Measurements from ENCODE around the gene MAP4K4. TPM values are rescaled to one million over a fixed set of nuclear protein-coding genes. Genes with fewer than 3 reads are reported as not detected.

The MAP4K4 gene
- total and polyA plus RNA-seq, 2 of the 13 experiments (the other 11 are each of a cell fraction or from before 2014, with no cell fraction given), result 105 to 264 TPM

- TF ChIP-seq ARID5B (CRISPR knock-in tag; IDR thresholded peaks at IDR 0.05) (peak; percentile 52), ZNF224 (CRISPR knock-in tag; IDR thresholded peaks at IDR 0.05) (no peak)
Measured at GRCh38 chr2:101770726-101771125, 73.2 kb downstream of the MAP4K4 start (continued).

GRCh38 chr2:101771227-101771902, 73.9 kb downstream of the MAP4K4 start:
- in situ Hi-C loops (cut with HindIII; ENCODE audit: extremely low pct_ligation_motif_present, low pct_unique_long_range_greater_than_20kb), result no loop called here
- Histone ChIP-seq H3K9me3 (ENCODE audit: low read length) (no peaks in the 10 kb centered on the region), H3K4me3 (replicated peaks in 1 of 3; ENCODE audit: insufficient read depth in 1 of 3, low read depth in 2 of 3, low read length in 3 of 3) (peak overlapping the region in 1 of 3 experiments; percentile 38; a peak in 2 of 6 replicates), H3K27me3 (ENCODE audit: control insufficient read depth in 1 of 2, insufficient read depth in 2 of 2, low read length in 2 of 2) (no peaks in the 10 kb centered on the region), H3K79me2 (ENCODE audit: insufficient read depth, low read length) (peaks cover 97% of the 10 kb centered on the region), H4K20me1 (ENCODE audit: insufficient read depth, low read length) (peaks cover 59% of the 10 kb centered on the region), H3K4me2 (ENCODE audit: low read depth, low read length) (peak overlapping the region; percentile 56), H3K9ac (ENCODE audit: insufficient read depth, low read depth, low read length) (peak overlapping the region; percentile 31), H3K27ac (ENCODE audit: extremely low read length, insufficient read depth, low read length) (peak overlapping the region; percentile 65), H2AFZ (ENCODE audit: low read length) (no peak overlapping the region), H3K4me1 (ENCODE audit: insufficient read depth, low read length) (peaks cover 100% of the 10 kb centered on the region), H3K36me3 (replicated peaks in 1 of 2; ENCODE audit: control insufficient read depth in 1 of 2, insufficient read depth in 2 of 2, low read length in 2 of 2) (peaks cover 0 to 1% of the 10 kb centered on the region in 2 experiments; a peak in 1 of 5 replicates)
- ChIA-PET POLR2A (interaction anchor here (1.2 to 2.4 kb wide), 5 partner anchors 8 to 205 kb away, joined by 3 to 8 read pairs (median 5); no protein-coding TSS in a partner anchor), CTCF (ENCODE audit: low intra/inter-chr PET ratio, low total read pairs) (interaction anchor here (1.7 to 2.2 kb wide), 4 partner anchors 52 to 352 kb away, joined by 4 to 16 read pairs (median 8); no protein-coding TSS in a partner anchor)
- 88% methylated on average over 5 of the region's 5 CpGs for whole genome bisulfite sequencing (ENCODE audit: low lambda C conversion rate)
- ATAC-seq (no peak), DNase-seq (ENCODE audit: low spot score) (no peak), FAIRE-seq (no peak)
- intact Hi-C loops (cut with micrococcal nuclease; ENCODE audit: unreplicated experiment), result no loop called here
- BruUV-seq (replicated peaks), result no TSS peak
- TF ChIP-seq ZNF33A (CRISPR knock-in tag; IDR thresholded peaks at IDR 0.05; ENCODE audit: borderline replicate concordance) (0 out of 2 replicates have a peak, but pooled peaks have one; percentile 83), ZNF883 (CRISPR knock-in tag; IDR thresholded peaks at IDR 0.05; ENCODE audit: not compliant biosample characterization) (no peak), ZBTB8A (CRISPR knock-in tag; IDR thresholded peaks at IDR 0.05; ENCODE audit: borderline replicate concordance, low read depth) (no peak), SSRP1 (CRISPR knock-in tag; IDR thresholded peaks at IDR 0.05) (peak; percentile 76; the same call in 1 of the 2 replicates), POLR2AphosphoS5 (IDR thresholded peaks at IDR 0.05; ENCODE audit: low read depth, low read length) (0 out of 2 replicates have a peak, but pooled peaks have one; percentile 14), SNAPC4 (CRISPR knock-in tag; IDR thresholded peaks at IDR 0.05) (0 out of 2 replicates have a peak, but pooled peaks have one; percentile 28)
